GM21576 (cell line): ENCODE data around the gene POLR3G.

Source experiments
- ATAC-seq: cut with Tn5 transposase; IDR thresholded peaks from one replicate; pipeline ENCODE4 v1.9.1; 2021; ENCODE audit warnings: mild to moderate bottlenecking, moderate library complexity; ENCODE audit not compliant: unreplicated experiment

The POLR3G gene

GRCh38 chr5:90474235-90475107 is at the start of gene POLR3G, which contains the start of gene MBLAC2:
TSS of gene POLR3G (plus strand) at chr5:90474864. CDS start at chr5:90485568, 10,704 bp downstream.
TSS of gene MBLAC2 (minus strand) at chr5:90474771. CDS start at chr5:90474292, 479 bp downstream.
- ATAC-seq = peak; percentile 83

GRCh38 chr5:90434116-90434714 is 40.4 kb upstream of the POLR3G start:
- ATAC-seq = peak; percentile 61

- ATAC-seq = no peak
Measured at GRCh38 chr5:90437663-90438062, 37.0 kb upstream of the POLR3G start.

GRCh38 chr5:90438100-90438499 is 36.6 kb upstream of the POLR3G start:
- no peak for ATAC-seq

- no peak for ATAC-seq
Measured at GRCh38 chr5:90440644-90441043, 34.0 kb upstream of the POLR3G start.

GRCh38 chr5:90446961-90447360 is 27.7 kb upstream of the POLR3G start:
- no peak for ATAC-seq

GRCh38 chr5:90461288-90461687 is 13.4 kb upstream of the POLR3G start:
- no peak for ATAC-seq

- ATAC-seq = peak; percentile 9
Measured at GRCh38 chr5:90472783-90473395, 1.8 kb upstream of the POLR3G start.

GRCh38 chr5:90473396-90474234 is 1.0 kb upstream of the POLR3G start:
- peak; percentile 14 for ATAC-seq

- ATAC-seq = no peak
Measured at GRCh38 chr5:90475436-90475980, 844 bp downstream of the POLR3G start.

GRCh38 chr5:90476391-90476790 is 1.7 kb downstream of the POLR3G start:
- no peak for ATAC-seq

- ATAC-seq = no peak
Measured at GRCh38 chr5:90477073-90477472, 2.4 kb downstream of the POLR3G start.

- no peak for ATAC-seq
Measured at GRCh38 chr5:90477621-90478215, 3.1 kb downstream of the POLR3G start.

GRCh38 chr5:90479611-90480385 is 5.1 kb downstream of the POLR3G start:
- no peak for ATAC-seq

- ATAC-seq = no peak
Measured at GRCh38 chr5:90480699-90481098, 6.0 kb downstream of the POLR3G start.

- ATAC-seq = no peak
Measured at GRCh38 chr5:90483206-90483605, 8.5 kb downstream of the POLR3G start.

- no peak for ATAC-seq
Measured at GRCh38 chr5:90484540-90484939, 9.9 kb downstream of the POLR3G start.

- no peak for ATAC-seq
Measured at GRCh38 chr5:90488791-90489190, 14.1 kb downstream of the POLR3G start.

GRCh38 chr5:90494043-90494442 is 19.4 kb downstream of the POLR3G start:
- no peak for ATAC-seq
